DOHH2 (cell line): ENCODE measurements around the gene FBRSL1.

Source experiments
- H3F3A ChIP-seq: fragments of 200-600 bp; sonication (generic), shearing (Covaris generic); 2 replicates; pipeline ENCODE4 v1.6.0; 2016; ENCODE audit warnings: antibody characterized with exemption, mild to moderate bottlenecking; ENCODE audit not compliant: control insufficient read depth, insufficient read depth
- H3K27ac ChIP-seq: fragments of 200-600 bp; sonication (generic); 2 replicates; pipeline ENCODE4 v1.5.1; 2014; ENCODE audit warnings: low read depth, mild to moderate bottlenecking, low read length, moderate library complexity
- H3K27me3 ChIP-seq: fragments of 200-600 bp; sonication (generic); 2 replicates; pipeline ENCODE4 v1.6.1; 2014; ENCODE audit warnings: mild to moderate bottlenecking, low read length, mixed read lengths; ENCODE audit not compliant: control insufficient read depth
- H3K36me3 ChIP-seq: fragments of 200-600 bp; sonication (generic); 2 replicates; pipeline ENCODE4 v1.6.1; 2014; ENCODE audit warnings: mild to moderate bottlenecking, low read length, moderate library complexity, mixed read lengths; ENCODE audit not compliant: control insufficient read depth
- H3K4me1 ChIP-seq: fragments of 200-600 bp; sonication (generic); 2 replicates; pipeline ENCODE4 v1.6.1; 2014; ENCODE audit warnings: mild to moderate bottlenecking, low read length, mixed read lengths; ENCODE audit not compliant: control insufficient read depth
- H3K4me2 ChIP-seq: fragments of 200-600 bp; sonication (generic); 2 replicates; pipeline ENCODE4 v1.6.0; 2014; ENCODE audit warnings: mild to moderate bottlenecking, low read length, moderate library complexity
- H3K4me3 ChIP-seq: fragments of 200-600 bp; sonication (generic); 2 replicates; pipeline ENCODE4 v1.5.1; 2014; ENCODE audit warnings: mild to moderate bottlenecking, low read length, mixed read lengths
- H3K79me2 ChIP-seq: fragments of 200-600 bp; sonication (generic); 2 replicates; pipeline ENCODE4 v1.6.1; 2014; ENCODE audit warnings: mild to moderate bottlenecking, low read length, mixed read lengths; ENCODE audit not compliant: control insufficient read depth
- H3K9me2 ChIP-seq: fragments of 200-600 bp; sonication (generic); replicated peaks from 2 replicates; pipeline ENCODE4 v1.6.1; 2014; ENCODE audit warnings: mild to moderate bottlenecking, low read length, mixed read lengths; ENCODE audit not compliant: control insufficient read depth
- H3K9me3 ChIP-seq: fragments of 200-600 bp; sonication (generic); 2 replicates; pipeline ENCODE4 v1.6.1; 2014; ENCODE audit warnings: antibody characterized with exemption, low read length, mixed read lengths; ENCODE audit not compliant: control insufficient read depth, insufficient read depth
- H4K20me1 ChIP-seq: fragments of 200-600 bp; sonication (generic); 2 replicates; pipeline ENCODE4 v1.6.0; 2014; ENCODE audit warnings: low read depth, mild to moderate bottlenecking, antibody characterized with exemption, low read length, moderate library complexity; ENCODE audit not compliant: control insufficient read depth, insufficient read depth
- CTCF ChIP-seq: fragments of 200-600 bp; sonication (generic); IDR thresholded peaks from one replicate; pipeline ENCODE4 v1.5.1; 2014; ENCODE audit warnings: antibody characterized with exemption, mild to moderate bottlenecking, low read depth, low read length; ENCODE audit not compliant: poor library complexity, severe bottlenecking
- EZH2phosphoT487 ChIP-seq: fragments of 200-600 bp; sonication (generic); IDR thresholded peaks from 2 replicates; pipeline ENCODE4 v1.6.1; 2017; ENCODE audit warnings: borderline replicate concordance, mild to moderate bottlenecking, antibody characterized with exemption, low read length, moderate library complexity, mixed read lengths

FBRSL1 gene

GRCh38 chr12:132551641-132552031, 61.7 kb downstream of the FBRSL1 start:
- Histone ChIP-seq H3K79me2 (no peaks in the 10 kb centered on the region), H3K9me2 (no peaks in the 10 kb centered on the region), H3K4me1 (no peaks in the 10 kb centered on the region), H3K4me3 (no peak overlapping the region), H3K9me3 (no peaks in the 10 kb centered on the region), H3K27ac (no peak overlapping the region), H4K20me1 (no peaks in the 10 kb centered on the region), H3K36me3 (no peaks in the 10 kb centered on the region), H3K4me2 (no peak overlapping the region), H3F3A (no peaks in the 10 kb centered on the region), H3K27me3 (no peaks in the 10 kb centered on the region)
- no peak for TF ChIP-seq EZH2phosphoT487
- TF ChIP-seq CTCF, result no peak

- H3K27me3 ChIP-seq, result no peaks in the 10 kb centered on the region
- no peak overlapping the region for H3K27ac ChIP-seq
- peaks cover under 1% of the 10 kb centered on the region for H3K79me2 ChIP-seq
- H3K36me3 ChIP-seq, result no peaks in the 10 kb centered on the region
- peaks cover 15% of the 10 kb centered on the region for H3K4me1 ChIP-seq
- H3K9me3 ChIP-seq, result no peaks in the 10 kb centered on the region
- H4K20me1 ChIP-seq, result no peaks in the 10 kb centered on the region
- H3K4me2 ChIP-seq, result no peak overlapping the region
- H3K4me3 ChIP-seq, result no peak overlapping the region
- H3F3A ChIP-seq, result peaks cover 7% of the 10 kb centered on the region
- TF ChIP-seq EZH2phosphoT487 (no peak), CTCF (peak; percentile 61)
- no peaks in the 10 kb centered on the region for H3K9me2 ChIP-seq
Measured at GRCh38 chr12:132554845-132555630, 65.1 kb downstream of the FBRSL1 start.

GRCh38 chr12:132555686-132556085, 65.7 kb downstream of the FBRSL1 start:
- Histone ChIP-seq H3K9me2 (no peaks in the 10 kb centered on the region), H3K79me2 (peaks cover 7% of the 10 kb centered on the region), H3K9me3 (no peaks in the 10 kb centered on the region), H3K4me2 (no peak overlapping the region), H4K20me1 (no peaks in the 10 kb centered on the region), H3K36me3 (no peaks in the 10 kb centered on the region), H3K27ac (no peak overlapping the region), H3F3A (peaks cover 7% of the 10 kb centered on the region), H3K4me3 (no peak overlapping the region), H3K4me1 (peaks cover 16% of the 10 kb centered on the region), H3K27me3 (no peaks in the 10 kb centered on the region)
- TF ChIP-seq CTCF, result no peak
- no peak for TF ChIP-seq EZH2phosphoT487
